Stimulated activated naive CD8-positive, alpha-beta T cell treated with anti-CD3 and anti-CD28 coated beads, Interleukin-15, amount 100 ng/mL, for 72 hours (primary cell): ENCODE data around the gene ABCD3.

Source experiments
- ATAC-seq: fragments of 150-1000 bp; cut with Tn5 transposase; 2 replicates; pipeline ENCODE4 v1.10.0; 2021; ENCODE audit warnings: mild to moderate bottlenecking, moderate library complexity
- DNase-seq, 2 donors: peaks; one replicate each; pipeline ENCODE4 v3.0.0; 2021 to 2022
- H3K27ac Mint-ChIP-seq, 2 donors: one replicate each; pipeline ENCODE4 v1.8.0; 2022; ENCODE audit warnings: mild to moderate bottlenecking in 2 of 2, mixed read lengths in 2 of 2, moderate library complexity in 2 of 2
- H3K27me3 Mint-ChIP-seq: one replicate; pipeline ENCODE4 v1.8.0; 2022; ENCODE audit warnings: mixed read lengths
- H3K4me1 Mint-ChIP-seq: one replicate; pipeline ENCODE4 v1.8.0; 2022; ENCODE audit warnings: mild to moderate bottlenecking, mixed read lengths
- H3K4me3 Mint-ChIP-seq, 2 donors: one replicate each; pipeline ENCODE4 v1.8.0; 2022; ENCODE audit warnings: mild to moderate bottlenecking in 2 of 2, mixed read lengths in 2 of 2, moderate library complexity in 1 of 2
- H3K9me3 Mint-ChIP-seq, 2 donors: one replicate each; pipeline ENCODE4 v1.8.0; 2022; ENCODE audit warnings: mixed read lengths in 2 of 2

Gene ABCD3

DNA sequence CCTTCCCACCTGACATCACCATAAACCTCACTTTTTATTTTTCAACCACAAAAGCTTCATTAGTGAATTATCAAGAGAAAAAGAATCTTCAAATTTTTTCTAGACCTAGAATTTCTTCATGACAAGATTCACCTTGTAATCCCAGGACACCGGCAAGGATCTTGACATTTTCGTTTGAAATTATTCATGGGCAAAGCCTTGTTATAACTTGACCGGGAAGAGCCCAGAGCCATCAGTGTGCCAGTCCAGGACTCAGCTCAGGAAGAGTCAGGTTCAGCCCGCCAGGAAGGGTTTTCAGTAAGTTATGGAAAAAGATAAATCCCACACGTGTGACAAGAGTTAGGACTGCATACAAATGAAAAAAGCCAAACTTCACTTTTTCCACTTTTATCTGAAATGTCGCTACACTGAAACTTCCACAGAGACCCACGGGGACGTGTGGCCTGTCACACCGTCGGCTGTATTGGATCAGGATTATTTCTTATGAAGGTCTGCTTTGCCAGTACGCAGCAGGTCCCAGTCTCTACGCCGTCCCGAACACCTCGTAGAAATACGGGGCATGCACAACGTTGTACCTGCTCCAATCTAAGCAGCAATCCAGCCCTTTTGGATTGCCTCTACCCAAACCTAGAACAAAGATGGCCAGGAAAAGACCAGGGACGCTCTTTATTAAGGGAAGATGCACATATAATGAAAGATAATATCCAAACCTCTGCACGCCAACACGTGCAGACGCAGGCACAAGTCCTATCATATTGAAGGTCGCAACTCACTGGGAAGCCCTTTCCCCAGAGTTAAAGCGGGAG lies 122.5 kb downstream of the ABCD3 start:
- DNase-seq (no peak), ATAC-seq (no peak)
- Mint-ChIP-seq H3K4me1 (peaks cover 21% of the 10 kb centered on the region), H3K27ac (peak overlapping the region in 1 of 2 donors; percentile 16), H3K4me3 (peak overlapping the region; percentile 68 to 84), H3K27me3 (peaks cover 91% of the 10 kb centered on the region), H3K9me3 (no peaks in the 10 kb centered on the region)

DNA sequence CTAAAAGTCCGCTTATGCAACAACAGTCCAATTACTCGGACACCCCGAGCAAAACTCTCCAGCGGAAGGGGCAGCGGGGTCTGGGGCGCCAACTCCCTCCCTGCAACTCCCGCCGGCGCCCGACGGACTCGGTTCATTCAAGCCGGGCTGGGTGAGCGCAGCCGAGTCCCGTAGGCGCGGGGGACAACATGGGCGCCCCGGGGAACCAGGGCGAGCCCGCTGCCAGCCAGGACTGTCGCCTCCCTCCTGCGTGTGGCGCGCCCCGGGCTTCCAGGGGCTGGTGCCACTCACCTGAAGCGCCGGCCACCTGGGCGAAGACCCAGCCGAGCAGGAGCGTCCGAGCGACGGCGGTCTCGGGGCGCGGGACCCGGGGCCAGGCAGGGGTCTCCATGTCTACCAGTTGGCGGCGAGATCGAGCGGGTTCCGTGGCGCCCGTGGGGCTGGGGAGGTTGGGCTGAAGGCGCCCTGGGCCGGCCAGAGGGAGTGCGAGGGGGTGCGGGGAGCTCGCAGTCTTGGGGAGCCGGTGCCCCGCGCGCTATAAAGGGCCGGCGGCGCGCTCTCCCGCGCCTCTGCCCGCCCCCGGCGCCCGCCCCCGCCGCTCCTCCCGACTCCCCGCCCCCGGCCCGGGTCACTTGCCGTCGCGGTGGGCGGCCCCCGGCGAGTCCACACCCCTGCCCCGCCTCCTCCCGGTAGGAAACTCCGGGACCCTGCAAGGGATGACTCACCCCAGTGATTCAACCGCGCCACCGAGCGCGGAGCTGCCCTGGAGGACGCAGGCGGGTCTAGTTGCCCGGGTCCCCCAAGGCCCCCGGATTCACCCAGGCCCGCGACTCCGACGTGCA lies 123.3 kb downstream of the ABCD3 start, which contains the start of gene F3:
TSS of gene F3 (minus strand) at position 514 of the 842 bp plus-strand sequence. CDS start at position 391, 123 bp downstream.
- Mint-ChIP-seq H3K9me3 (no peaks in the 10 kb centered on the region), H3K4me1 (peaks cover 21% of the 10 kb centered on the region), H3K27ac (peak within 1 kb of the TSS; percentile 79 to 82), H3K4me3 (peak within 1 kb of the TSS; percentile 88 to 93), H3K27me3 (peaks cover 92% of the 10 kb centered on the region)
- DNase-seq (peak; percentile 71 to 80), ATAC-seq (peak; percentile 96)

DNA sequence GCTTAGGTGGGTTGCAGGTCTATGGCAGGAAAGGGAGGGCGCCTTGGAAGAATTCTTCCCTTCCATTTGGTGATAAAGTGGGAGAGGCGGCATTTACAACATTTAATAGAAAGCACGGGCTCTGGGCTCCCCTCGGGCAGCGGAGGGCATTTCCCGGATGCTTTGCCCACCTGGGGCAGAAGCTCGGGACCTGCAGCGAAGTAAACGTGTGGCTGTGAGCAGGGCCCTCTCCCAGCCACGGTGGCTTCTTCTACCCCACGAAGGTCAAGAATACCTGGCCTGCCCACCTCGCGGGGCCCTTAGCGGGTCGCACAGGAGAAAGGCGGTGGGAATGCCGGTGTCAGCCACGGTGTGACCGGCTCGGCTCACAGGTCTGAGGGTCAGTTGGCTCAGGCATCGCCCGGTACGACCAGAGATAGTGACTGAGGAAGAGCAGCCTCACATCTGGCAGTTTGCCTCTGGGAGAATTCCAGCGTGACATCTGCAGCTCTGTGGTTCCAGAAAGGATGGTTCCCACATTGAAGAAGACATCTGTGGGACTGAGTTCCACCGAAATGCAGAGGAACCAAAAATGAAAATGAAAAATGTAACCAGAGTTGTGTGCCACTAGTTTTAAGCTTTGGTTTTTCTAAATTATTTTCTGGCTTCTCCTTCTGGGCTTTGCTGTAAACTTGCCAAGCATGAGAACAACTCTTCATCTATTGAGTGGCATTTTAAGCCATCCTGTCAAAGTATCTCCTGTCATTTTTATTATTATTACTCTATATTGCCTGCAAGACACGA lies 124.1 kb downstream of the ABCD3 start:
- DNase-seq (no peak), ATAC-seq (peak; percentile 48)
- Mint-ChIP-seq H3K4me1 (peaks cover 21% of the 10 kb centered on the region), H3K4me3 (peak overlapping the region; percentile 88 to 93), H3K9me3 (no peaks in the 10 kb centered on the region), H3K27ac (peak overlapping the region; percentile 79 to 82), H3K27me3 (peaks cover 94% of the 10 kb centered on the region)

DNA sequence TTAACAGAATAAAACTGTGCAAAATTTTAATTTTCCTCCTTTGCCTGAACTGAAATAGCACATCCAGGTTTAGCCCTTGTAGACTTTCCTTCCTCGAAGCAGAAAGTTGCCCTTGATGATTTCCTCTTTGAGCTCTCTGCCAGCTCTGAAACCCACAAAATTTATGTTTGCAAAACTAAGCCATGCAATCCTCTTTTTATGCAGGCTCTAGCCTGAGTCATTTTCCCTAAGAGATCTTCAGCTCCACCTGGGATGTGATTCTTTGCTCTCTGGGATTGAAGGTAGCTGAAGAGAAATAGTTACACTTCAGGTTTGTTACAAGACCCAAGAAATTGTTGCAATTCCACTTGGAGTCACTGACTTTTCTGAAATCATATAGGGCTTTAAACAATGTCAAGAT lies 124.8 kb downstream of the ABCD3 start:
- ATAC-seq: no peak
- H3K4me3 Mint-ChIP-seq: peak overlapping the region; percentile 88 to 93
- DNase-seq: no peak

DNA sequence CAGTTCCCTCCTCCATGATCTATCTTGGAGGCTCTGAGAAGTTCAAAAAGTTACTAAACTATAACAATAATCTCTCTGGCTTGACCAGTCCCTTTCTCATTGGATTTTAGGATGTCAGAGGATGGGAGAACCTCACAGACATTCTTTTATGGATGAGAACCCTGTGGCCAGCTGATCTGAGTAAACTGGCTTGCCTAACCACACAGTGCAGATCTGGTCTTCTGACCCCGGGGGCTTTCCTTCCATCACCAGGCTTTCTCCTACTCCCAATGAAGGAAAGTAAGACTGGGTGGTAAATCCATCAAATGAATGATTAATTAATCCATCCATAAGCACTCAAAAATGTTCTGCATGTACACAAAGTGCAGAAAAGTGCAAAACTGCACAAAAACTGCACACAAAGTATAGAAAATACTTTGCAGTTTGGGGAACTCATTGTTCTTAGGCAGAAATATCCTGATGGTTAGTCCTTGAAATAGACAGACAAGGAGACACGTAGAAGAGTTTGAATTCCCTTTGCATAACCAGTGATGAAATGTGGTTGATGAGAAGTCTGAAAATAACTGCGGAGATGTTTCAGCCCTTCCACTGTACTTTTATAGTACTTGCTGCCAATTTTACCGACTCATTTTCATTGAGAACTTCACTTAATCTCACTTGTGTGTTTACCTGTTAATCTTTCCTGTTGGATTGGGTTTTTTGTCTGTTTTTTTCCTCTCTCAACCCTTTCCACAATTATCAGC lies 125.9 kb downstream of the ABCD3 start:
- H3K4me3 Mint-ChIP-seq: no peak overlapping the region
- no peak for ATAC-seq
- DNase-seq: no peak
- no peak overlapping the region for H3K27ac Mint-ChIP-seq
- H3K4me1 Mint-ChIP-seq: peaks cover 21% of the 10 kb centered on the region
- no peaks in the 10 kb centered on the region for H3K9me3 Mint-ChIP-seq
- H3K27me3 Mint-ChIP-seq: peaks cover 95% of the 10 kb centered on the region

More for the DNA sequence above, 124.8 kb downstream of the ABCD3 start:
- Mint-ChIP-seq H3K9me3 (no peaks in the 10 kb centered on the region), H3K27ac (no peak overlapping the region), H3K27me3 (peaks cover 95% of the 10 kb centered on the region), H3K4me1 (peaks cover 21% of the 10 kb centered on the region)

DNA sequence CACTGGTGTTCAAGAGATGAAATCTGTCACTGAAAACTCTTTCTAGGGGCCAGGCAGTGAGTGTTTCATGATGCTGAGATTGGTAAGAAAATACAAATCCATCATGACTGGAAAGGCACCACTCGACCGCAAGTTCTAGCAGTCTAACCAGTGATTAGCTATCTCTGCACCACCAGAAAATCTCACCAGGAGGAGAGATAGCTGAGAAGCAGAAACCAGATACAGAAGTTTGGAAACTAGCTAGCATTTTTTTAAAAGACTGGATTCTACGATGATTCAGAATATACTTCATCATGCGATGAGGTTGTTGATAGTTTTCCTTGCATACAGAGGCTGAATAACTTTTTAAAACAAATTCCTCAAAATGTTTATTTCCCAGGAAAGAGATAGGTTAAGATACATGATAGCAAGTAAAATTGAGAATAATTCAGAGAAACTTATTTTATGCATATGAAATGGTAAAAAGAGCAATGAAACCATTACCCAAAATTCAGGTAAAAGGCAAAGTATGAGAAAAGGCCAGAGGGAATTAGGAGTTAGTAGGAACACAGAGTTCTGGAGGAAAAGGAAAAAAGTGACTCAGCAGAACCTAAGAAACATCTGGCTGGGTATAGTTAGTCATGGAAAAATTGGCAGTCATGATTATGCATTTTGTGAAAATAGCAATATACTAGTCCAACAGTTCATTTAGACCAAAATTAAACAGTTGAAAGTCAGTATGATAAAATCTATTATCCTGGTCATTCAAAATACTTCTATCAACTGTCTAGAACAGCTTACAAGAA lies 126.7 kb downstream of the ABCD3 start:
- H3K9me3 Mint-ChIP-seq: no peaks in the 10 kb centered on the region
- DNase-seq (no peak), ATAC-seq (no peak)
- no peak overlapping the region for H3K4me3 Mint-ChIP-seq
- H3K27ac Mint-ChIP-seq: no peak overlapping the region
- H3K4me1 Mint-ChIP-seq: peaks cover 21% of the 10 kb centered on the region
- H3K27me3 Mint-ChIP-seq: peaks cover 94% of the 10 kb centered on the region

DNA sequence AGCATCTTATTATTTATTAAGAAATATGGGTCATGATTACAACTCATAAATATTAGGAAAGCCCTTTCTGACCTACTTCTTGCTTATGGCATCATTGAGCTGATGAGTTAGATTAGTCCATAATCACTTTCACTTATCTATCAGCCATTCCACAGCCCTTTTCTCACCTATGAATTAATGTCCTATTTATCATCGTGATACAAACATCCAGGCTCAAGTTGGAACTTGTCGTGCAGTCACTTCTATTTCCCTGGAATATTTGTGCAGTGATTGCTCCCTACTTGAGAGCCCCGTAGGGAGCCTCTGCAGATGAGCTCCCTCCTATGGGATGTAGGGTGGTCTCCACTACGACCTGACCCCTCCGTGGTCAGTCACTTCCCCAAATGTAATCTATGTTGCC lies 131.5 kb downstream of the ABCD3 start:
- H3K4me1 Mint-ChIP-seq: no peaks in the 10 kb centered on the region
- no peak for ATAC-seq
- DNase-seq: no peak
- peaks cover 60% of the 10 kb centered on the region for H3K27me3 Mint-ChIP-seq
- no peak overlapping the region for H3K4me3 Mint-ChIP-seq
- H3K27ac Mint-ChIP-seq: no peak overlapping the region
- H3K9me3 Mint-ChIP-seq: no peaks in the 10 kb centered on the region

DNA sequence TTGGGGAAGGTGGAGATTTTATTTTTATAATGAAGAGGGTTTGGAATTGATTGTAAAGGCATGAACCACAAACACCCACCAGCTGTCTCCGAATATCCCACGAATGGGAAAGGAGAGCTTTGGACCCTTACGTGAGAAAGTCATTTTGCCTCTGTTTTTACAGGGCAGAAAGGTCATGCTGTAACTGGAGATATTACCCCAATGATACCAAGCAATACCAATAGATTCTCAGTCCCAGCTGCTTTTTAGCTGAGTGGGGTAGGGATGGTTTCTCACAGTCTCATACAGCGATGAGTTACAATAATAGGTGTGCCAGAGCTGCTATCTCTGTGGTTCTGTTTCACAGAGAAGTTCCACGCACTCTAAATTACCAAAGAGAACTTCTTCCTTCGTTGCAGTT lies 132.2 kb downstream of the ABCD3 start:
- DNase-seq: no peak
- H3K4me1 Mint-ChIP-seq: no peaks in the 10 kb centered on the region
- peaks cover 53% of the 10 kb centered on the region for H3K27me3 Mint-ChIP-seq
- H3K27ac Mint-ChIP-seq: no peak overlapping the region
- H3K4me3 Mint-ChIP-seq: no peak overlapping the region
- no peak for ATAC-seq
- no peaks in the 10 kb centered on the region for H3K9me3 Mint-ChIP-seq

DNA sequence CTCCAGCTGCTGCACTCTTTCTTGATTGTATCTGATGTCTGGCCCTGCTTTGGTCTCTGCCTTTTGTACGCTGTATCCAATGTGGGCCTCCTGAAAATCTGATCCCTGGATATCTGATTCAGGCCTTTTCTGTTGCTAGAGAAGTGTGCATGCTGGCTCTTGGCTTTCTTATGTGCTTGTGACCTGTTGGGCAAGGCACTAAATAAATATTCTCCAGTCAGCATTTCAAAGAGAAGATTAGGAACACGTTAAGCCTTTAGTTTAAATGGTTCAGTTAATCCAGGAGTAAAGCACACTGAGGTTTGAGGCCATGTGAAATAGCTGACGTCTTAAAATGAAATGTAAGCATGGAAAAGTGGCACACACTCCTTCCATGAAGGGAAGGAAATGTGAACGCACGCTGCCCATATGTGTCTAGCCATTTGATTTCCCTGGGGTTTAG lies 132.6 kb downstream of the ABCD3 start:
- ATAC-seq: no peak
- Mint-ChIP-seq H3K27me3 (peaks cover 51% of the 10 kb centered on the region), H3K9me3 (no peaks in the 10 kb centered on the region), H3K4me1 (no peaks in the 10 kb centered on the region), H3K27ac (no peak overlapping the region), H3K4me3 (no peak overlapping the region)
- DNase-seq: no peak

DNA sequence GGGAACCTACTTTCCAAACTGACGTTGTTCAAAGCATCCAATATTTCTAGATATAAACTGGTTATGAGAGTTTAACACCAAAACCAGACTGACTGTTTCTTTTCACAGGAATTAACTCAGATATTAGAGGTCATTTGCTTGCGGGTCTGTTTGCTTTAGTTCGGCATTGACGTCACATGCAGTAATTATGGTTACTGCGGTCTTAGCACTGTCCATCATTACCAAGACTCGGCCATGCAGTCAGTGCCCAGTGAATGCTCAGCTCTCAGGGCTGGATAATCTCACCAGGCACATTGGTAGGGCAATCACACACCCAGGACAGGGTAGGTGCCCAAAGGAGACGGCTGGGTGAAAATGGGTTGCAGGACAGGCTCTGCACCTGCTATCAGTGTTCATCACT lies 133.3 kb downstream of the ABCD3 start:
- Mint-ChIP-seq H3K4me1 (no peaks in the 10 kb centered on the region), H3K27me3 (peaks cover 45% of the 10 kb centered on the region), H3K9me3 (no peaks in the 10 kb centered on the region), H3K4me3 (no peak overlapping the region), H3K27ac (no peak overlapping the region)
- no peak for ATAC-seq
- DNase-seq: no peak

DNA sequence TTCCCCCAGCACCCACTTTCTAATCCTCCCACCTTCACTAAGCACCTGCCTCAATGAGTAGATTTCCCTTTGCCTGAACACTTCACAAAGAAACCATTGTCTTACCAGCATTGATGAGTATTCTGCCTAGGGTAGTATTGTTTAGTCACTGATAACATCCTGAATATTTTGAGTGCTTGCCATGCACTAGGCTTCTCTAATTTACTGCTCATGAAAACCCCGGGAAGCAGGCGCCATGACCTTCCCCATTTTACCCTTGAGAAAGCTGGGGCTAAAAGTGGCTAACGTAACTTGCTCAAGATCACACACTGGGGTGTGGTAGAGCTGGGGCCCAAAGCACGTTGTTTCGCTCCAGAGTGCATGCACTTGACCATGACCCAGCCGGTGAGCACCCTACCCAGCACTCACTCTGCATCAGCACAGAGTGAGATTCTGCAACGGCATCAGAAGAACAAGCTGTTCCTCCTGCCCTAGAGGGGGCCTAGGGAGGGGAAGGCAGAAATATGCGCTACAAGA lies 133.9 kb downstream of the ABCD3 start:
- DNase-seq (no peak), ATAC-seq (no peak)
- Mint-ChIP-seq H3K4me3 (no peak overlapping the region), H3K27ac (no peak overlapping the region), H3K4me1 (no peaks in the 10 kb centered on the region), H3K9me3 (no peaks in the 10 kb centered on the region), H3K27me3 (peaks cover 38% of the 10 kb centered on the region)

DNA sequence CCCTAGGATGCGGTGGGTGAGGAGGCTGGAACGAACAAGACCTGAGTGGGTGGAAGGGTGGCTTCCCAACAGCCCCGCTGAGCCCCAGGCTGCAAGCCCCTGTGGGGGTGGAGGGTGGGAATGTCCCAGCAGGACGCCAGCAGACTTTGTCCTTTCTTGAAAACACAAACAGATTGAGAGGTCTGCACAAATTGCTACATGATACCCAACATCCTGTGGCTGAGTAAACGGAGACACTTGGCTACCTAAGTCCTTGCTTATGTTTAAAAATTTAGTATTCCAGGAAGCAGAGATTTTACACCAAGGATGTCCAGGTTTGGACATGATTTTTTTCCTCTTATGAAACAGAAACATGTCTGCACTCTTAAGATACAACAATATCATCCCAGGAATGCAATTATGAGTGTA lies 135.1 kb downstream of the ABCD3 start:
- no peak for ATAC-seq
- no peaks in the 10 kb centered on the region for H3K4me1 Mint-ChIP-seq
- no peak overlapping the region for H3K4me3 Mint-ChIP-seq
- DNase-seq: no peak
- no peak overlapping the region for H3K27ac Mint-ChIP-seq
- H3K9me3 Mint-ChIP-seq: no peaks in the 10 kb centered on the region
- H3K27me3 Mint-ChIP-seq: peaks cover 26% of the 10 kb centered on the region

DNA sequence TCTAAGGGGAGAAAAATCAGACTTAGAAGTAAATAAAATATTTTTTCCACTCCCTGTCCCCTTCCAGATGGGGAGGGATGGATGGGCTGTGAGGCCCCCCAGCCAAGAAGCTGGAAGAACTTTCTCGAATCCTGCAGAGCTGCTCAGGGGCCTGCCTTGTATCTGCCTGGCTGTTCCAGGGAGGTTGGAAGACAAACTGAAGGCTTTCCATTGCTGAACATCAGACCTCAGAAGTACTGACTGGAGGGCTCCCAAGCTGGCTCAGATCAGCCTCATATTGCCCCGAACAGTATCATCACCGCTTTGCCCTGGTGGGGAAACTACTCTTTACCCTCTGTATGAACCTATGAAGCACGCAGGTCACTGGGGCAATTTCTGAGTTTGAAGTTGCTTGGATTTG lies 135.7 kb downstream of the ABCD3 start:
- ATAC-seq: no peak

DNA sequence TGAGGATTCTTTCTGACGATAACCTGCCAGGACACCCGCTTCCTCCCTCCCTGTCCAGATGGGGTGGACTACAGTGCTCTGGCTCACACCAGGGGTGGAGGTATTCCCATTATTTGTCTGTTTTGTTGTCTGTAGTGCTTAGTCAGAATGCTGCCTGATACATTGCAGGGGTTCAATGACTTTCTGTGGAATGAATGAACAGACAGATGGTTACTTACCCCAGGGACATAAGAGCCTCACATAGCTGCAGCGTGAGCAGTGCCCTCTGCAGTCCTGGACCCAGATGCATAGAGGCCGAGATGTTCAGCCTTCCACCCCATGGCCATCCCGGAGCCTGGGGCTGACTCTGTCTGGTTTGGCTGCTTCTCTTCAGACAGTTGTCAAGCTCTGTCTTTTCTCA lies 136.4 kb downstream of the ABCD3 start:
- DNase-seq (no peak), ATAC-seq (no peak)
- Mint-ChIP-seq H3K27ac (no peak overlapping the region), H3K4me3 (no peak overlapping the region), H3K9me3 (no peaks in the 10 kb centered on the region), H3K27me3 (peaks cover 15% of the 10 kb centered on the region), H3K4me1 (no peaks in the 10 kb centered on the region)

More for the DNA sequence above, 135.7 kb downstream of the ABCD3 start:
- no peak overlapping the region for H3K27ac Mint-ChIP-seq
- no peak for DNase-seq
- H3K4me1 Mint-ChIP-seq: no peaks in the 10 kb centered on the region
- H3K4me3 Mint-ChIP-seq: no peak overlapping the region
- H3K27me3 Mint-ChIP-seq: peaks cover 20% of the 10 kb centered on the region
- H3K9me3 Mint-ChIP-seq: no peaks in the 10 kb centered on the region
